ENCODE data around the gene ADAM19.

- TF ChIP-seq POLR2A (IDR thresholded peaks at IDR 0.05; ENCODE audit: low read length): no peak
- no peak for TF ChIP-seq GATA1 (IDR thresholded peaks at IDR 0.05; ENCODE audit: low read depth, low read length)
Observed at GRCh38 chr5:157487358-157487757, 88.2 kb downstream of the ADAM19 start.

Measured in erythroblast (primary cell).